ENCODE data around the gene RIBC1.
"Not testable (repeated sequence)": the region's sequence is repeated elsewhere in the genome, so short reads cannot be mapped to it uniquely, and the experiment has no call there.

Gene RIBC1

DNA sequence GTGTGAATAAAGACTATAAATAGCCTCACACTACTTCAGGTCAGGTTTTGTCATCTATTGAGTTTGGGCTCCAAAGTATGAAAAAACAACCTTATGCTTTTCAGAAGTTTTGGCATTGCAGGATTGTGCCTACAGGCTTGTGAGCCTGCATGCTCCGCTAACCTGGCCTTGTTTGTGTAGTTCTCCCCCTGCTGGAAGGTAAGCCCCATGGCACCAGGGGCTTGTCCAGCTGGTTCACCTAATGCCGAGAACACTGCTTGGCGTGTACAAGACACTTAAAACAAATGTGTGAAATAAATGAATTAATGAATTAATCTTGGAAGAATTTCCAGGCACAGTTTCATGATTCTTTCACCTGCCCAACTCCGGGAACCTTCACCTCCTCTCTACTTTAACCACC lies 13.3 kb downstream of the RIBC1 start:
- DNase-seq (ENCODE audit: low read depth): no peak

DNA sequence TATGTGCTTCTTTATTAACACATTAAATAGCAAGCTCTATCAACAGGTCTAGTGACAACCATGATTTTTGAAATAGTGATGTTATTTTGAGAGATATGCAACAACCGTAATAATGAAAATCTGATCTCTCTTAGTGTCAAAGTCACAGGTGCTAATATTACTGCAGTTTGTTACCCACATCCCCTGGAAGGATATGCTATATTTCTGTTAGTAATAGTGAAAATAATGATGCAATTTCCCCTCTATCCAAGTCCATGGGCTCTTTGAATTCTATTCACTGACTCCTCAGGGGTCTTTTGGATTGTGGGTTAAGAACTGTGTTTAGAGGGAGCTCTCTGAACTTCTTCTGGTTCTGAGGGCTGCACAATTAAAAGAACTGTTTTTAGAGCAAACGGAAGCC lies 14.5 kb downstream of the RIBC1 start:
- no peak for DNase-seq (ENCODE audit: low read depth)

DNA sequence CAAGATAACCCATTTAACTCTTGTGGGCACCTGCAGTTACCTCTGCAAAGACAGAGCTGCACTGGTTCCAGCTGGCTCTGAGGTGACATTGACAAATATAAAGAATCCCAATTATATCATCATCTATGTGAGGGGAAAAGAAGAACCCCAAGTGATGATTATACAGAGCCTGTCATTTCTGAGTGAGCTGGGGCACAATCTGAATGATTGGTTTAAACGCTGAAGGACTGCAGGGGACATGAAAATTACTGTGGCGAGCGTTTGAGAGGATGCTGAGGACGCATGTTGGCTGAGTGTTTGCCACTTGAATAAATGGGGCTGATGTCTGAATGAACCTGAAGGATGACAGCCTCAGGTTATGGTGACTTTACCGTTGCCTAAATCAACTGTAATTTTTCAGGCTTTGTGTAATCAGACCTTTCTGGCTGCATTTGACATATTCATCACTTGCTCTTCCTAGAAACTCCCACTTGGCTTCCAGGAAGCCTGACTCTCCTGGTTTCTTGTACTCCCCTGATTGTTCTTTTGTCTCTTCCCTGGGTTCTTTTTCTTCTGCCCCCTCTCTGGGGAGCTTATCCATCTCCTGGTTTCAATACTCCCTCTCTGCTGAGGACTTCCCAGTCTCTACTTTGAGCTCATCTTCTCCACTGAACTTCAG lies 15.6 kb downstream of the RIBC1 start:
- no peak for DNase-seq (ENCODE audit: low read depth)

DNA sequence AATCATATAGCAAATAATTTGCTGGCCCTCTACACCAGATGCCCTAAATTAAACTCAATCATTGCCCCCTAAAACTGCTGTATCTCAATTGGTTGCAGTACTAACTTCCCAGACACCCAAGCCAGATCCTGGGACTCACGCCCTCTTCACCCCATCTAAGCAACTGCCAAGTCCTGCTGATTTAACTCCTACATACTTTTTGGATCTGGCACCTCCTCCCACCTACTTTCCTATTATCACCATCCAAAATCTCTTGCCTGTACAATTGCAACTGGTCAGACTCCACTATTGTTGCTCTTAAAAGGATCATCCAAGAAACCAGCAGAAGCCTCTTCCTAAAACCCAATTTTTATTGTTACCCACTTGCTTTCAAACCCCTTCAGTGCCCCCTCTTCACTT lies 16.2 kb downstream of the RIBC1 start:
- DNase-seq (ENCODE audit: low read depth): no peak

DNA sequence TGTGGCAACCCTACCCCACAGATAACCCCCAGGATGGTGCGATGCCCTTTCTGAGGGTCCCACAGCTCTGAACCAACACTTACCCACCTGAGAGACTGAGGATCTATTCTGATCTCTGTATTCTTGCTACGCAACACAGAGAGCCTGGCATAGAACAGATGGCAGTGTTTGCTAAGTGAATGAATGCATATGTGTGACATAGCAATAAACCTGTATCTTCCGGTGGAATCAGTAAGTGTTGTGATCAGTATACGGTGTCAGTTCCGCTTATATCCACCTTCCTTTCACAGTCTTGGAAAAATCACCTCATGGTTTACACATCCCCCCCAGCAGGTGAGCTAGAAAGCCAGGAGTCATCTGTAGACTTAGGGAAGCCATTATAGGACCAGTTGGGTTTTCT lies 17.4 kb downstream of the RIBC1 start:
- DNase-seq (ENCODE audit: low read depth): no peak

DNA sequence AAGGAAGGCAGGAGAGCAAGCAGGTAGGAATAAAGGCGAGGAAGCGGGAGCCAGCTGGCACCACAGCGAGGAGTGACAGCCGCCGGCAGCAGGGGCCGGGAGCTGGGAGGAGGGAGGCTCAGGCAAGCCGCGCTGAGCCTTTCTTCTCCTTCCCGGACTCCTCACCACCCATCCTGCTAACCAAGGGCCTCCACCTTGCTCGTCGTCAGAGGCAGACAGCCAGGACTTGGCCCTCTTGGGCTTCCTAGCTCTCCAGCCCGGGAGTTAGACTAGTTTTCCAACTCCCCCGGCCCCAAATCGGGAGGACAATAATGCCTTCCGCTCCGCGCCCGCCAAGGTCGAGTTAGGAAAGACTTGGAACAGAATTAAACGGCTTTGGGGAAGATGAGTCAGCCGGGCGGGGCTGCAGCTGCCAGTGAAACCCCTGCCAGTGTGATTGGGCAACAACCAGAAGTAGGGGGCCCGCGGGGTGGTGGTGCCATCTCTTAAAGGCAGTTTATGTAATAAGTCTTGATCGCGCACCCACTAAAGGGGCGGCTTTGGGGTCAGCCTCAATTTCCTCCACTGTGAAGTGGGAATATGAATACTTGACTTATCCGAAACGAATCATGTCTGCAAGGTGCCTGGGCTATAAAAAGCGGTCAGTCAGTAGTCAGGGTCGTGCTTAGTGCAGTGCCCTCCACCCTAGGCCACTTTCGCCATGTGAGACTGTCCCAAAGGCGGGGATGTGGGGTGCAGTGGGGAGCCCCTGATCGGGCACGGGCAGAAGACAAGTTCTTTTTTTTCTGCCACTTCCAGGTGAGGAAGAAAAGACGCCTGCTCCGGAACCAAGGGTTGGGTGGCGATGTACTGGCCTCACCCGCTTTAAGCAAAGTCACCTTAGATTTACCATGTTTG lies 18.2 kb downstream of the RIBC1 start:
- DNase-seq (ENCODE audit: low read depth): no peak

DNA sequence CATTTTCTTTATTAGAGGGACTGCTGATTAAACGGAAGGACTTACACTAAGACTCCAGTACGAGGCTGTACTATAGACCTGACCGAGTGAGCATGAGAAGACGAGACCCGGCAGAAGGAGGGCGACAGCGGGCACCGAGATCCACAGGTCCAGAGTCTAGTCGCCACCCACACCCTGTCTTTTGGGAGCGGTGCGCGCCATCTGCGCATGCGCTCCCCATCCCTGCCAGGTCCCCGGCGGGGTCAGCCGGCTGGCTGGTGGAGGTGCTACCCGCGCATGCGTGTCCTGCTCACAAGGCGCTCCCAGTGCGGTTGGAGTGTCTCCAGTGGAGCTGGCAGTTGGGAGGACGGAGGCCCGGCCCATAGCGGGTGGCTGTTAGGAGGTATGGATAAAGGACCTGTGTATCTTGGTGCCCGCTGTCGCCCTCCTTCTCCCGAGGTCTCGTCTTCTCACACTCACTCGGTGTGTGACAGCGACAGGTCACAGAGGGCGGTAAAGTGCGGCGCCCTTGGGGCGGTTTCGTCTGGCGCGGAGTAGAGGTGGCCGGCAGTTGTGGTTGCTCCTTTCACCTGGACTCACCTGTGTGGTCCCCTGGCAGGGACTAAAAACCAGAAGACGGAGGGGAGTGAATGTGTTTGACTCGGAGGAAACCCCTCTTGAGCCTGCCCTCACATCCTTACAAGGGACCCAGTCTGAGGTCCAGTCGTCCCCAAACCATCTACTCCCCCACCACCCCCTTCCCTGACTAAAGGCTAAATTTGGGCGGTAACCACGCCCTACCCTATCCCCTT lies 19.1 kb downstream of the RIBC1 start:
- no peak for DNase-seq (ENCODE audit: low read depth)

DNA sequence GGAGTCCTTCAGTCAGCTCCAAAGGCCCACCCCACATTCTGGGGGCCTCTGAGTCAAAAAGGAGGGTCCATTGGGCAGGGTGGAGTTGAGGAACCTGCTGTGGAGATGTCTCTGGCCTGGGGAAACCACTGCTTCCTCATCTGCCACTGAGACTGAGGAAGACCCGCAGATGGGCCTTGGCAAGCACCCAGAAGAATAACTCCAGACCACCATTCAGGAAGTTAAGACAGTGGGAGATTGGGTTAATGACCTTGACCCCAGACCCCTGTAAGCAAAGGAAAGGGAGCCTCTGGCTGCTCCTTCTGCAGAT lies 19.6 kb downstream of the RIBC1 start:
- no peak for DNase-seq (ENCODE audit: low read depth)

DNA sequence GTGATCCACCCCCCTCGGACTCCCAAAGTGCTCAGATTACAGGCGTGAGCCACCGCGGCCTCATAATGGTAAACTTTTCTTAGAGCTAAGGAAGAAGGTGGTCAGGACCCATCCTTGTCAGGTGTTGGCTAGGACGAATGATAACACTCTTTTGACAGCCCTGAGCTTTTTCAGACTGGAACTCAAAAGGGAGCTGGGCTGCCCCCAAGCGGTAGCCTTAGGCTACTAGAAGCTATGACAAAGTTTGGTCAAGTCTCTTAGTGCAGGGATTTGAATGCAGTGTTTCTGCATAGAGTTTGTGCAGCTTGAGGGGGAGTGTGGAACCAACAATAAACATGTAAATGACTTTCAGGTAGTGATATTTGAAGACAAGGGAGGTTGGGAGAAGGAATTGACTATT lies 23.3 kb downstream of the RIBC1 start:
- no peak for DNase-seq (ENCODE audit: low read depth)

DNA sequence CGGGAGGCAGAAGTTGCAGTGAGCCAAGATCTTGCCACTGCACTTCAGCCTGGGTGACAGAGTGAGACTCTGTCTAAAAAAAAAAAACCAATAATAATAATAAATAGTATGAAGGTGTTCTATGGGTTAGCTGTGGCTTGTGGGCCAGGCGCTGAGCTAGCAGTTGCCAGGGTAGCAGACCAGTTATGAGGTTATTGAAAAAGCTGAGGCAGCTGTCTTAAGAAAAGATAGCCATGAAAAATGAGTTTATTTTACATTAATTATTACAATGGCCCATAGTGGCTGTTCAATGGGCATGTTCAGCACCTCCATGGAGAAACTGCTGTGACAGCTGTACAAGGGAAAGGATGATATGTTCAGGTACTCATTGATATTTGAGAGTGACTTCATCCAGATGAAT lies 24.8 kb downstream of the RIBC1 start:
- no peak for DNase-seq (ENCODE audit: low read depth)

DNA sequence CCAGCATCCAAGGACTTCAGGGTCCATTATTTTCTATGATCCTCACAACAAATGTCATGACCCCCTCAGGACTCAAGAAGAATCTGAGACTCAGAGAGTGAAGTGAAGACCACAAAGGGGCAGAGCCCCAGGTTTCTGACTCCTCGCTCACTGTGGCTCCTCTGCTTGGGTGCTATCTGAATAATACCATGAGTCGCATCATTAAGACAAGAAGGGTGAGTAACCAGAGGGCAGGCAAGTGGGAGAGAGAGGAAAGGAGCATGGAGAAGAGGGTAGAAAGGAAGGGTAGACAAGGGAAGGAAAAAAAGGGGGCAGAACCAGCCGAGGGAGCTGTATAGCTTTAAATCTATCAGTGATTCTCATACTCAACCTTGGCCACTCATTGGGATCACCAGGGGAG lies 27.0 kb downstream of the RIBC1 start:
- DNase-seq (ENCODE audit: low read depth): no peak

DNA sequence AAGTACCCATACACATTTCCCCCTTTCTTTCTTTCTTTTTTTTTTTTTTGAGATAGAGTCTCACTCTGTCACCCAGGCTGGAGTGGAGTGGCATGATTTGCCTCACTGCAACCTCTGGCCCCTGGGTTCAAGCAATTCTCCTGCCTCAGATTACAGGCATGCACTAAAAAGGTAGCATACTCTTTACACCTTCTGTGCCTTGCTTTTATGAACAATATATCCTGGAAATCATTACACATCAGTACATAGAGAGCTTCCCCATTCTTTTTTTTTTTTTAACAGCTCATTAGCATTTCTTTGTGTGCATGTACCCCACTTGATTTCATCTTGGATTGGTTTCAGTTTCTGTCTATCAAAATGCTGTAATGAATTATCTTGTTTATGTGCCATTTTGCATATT lies 30.1 kb downstream of the RIBC1 start:
- no peak for DNase-seq (ENCODE audit: low read depth)

DNA sequence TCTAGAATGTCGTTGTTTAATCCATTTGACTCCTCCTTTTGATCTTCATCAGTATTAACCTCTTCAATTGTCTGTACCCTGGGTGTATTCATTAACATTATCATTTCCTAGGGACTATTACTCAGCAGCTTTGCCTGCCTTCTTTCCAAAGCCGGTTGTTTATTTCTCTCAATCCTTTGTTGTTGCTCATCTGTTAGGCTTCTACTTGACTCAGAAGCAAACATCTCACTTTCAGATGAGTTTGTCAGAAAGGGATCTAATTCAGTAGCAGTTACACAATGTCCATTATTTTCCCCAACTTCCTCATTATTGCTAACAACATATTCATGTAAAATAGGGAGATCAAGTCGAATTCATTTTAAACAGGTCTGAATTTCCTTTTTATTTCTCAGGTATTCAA lies 33.6 kb downstream of the RIBC1 start:
- DNase-seq (ENCODE audit: low read depth): peak; percentile 50

DNA sequence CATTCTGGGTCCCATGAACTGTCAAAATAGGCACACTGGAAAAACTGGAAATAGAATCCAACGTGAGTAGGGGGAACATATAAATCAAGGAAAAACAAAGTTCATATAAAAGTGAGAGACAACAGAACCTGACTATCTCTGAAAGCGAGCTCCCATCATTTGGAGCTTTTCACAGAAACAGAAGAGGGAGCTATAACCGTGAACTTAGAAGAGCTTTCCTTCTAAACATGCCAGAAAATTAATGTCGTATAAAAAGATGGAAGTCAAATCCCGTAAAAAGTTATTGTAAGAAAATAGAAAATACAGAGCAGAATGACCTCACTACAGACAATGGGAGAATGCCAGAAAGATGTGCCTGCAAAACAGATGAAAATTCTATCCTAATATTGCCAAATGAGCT lies 35.4 kb downstream of the RIBC1 start:
- DNase-seq (ENCODE audit: low read depth): no peak

DNA sequence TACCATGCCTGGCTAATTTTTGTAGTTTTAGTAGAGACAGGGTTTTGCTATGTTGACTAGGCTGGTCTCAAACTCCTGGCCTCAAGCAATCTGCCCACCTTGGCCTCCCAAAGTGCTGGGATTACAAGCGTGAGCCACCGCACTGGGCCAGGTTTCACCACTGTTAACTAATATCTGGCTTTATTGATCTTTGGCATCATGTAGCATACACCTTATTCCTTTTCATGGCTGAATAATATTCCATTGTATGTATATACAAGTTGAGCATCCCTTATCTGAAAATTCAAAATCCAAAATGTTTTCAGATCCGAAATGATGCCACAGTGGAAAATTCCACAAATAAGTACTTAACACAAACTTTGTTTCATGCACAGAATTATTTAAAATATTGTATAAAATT lies 46.0 kb downstream of the RIBC1 start:
- not testable (repeated sequence) for DNase-seq (ENCODE audit: low read depth)

DNA sequence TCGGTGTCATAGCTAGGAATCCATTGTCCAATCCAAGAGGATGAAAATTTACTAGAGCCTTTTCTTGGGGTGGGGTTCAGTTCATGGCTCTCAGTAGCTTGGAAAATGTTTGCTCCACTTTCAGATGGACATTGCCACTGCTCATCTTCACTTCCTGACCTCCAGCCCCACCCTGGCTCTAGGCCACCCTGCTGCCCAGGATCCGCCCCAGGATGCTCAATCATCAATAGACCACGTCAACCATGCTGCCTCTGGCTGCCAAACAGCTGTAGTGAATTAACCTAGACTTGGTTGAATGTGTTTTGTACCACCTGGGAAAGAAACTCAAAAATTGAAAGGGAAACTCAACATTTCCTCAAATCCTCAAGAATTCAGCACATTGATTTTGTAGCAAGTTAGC lies 48.7 kb downstream of the RIBC1 start:
- no peak for DNase-seq (ENCODE audit: low read depth)

DNA sequence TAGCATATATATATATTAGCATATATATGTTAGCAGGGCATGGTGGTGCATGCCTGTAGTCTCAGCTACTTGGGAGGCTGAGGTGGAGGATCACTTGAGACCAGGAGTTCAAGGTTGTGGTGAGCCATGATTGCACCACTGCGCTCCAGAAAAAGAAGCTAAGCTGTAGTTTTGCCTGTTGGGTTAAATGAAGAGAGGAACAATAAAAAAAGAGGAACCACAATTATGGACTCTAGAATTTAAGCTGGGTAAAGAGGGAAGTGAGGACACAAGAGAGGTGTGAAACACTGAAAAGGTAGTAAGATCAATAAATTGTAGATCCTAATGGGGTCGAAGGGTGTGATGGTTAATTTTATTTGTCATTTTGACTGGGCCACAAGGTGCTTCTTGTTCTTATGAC lies 52.0 kb downstream of the RIBC1 start:
- no peak for DNase-seq (ENCODE audit: low read depth)

DNA sequence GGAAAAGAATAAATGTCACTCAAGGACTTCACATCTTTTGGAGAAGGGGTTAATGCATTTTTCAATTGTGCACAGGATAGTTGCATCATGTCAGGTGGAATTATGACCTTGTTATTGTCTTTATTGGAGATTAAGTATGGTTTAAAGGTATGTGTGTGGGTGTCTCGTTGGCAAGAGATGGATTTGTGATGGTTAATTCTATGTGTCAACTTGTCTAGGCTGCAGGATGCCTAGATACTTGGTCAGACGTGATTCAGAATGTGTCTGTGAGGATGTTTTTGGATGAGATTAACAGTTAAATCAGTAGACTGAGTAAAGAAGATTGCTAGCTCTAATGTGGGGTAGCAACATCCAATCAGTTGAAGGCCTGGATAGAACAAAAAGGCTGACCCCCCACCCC lies 53.7 kb downstream of the RIBC1 start:
- no peak for DNase-seq (ENCODE audit: low read depth)

DNA sequence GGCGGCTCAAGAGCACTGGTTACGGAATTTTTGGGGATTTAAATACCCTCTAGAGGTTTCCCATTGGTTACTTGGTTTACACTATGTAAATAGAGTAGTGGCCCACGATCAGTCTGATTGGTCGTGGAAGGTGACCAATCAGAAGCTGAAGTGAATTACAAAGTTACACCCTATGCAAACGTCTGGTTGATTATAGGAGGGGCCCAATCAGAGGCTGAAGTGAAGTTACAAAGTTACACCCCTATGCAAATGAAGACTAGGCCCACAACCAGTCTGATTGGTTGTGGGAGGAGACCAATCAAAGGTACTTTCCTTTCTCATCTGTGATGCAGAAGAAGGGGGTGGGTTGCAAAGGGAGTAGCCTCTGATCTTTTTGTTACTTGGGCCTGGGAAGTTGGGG lies 56.6 kb downstream of the RIBC1 start:
- no peak for DNase-seq (ENCODE audit: low read depth)
